ENCODE results near the gene MRTFA. TPM values are rescaled to one million over a fixed set of nuclear protein-coding genes. Genes with fewer than 3 reads are reported as not detected.

Gene MRTFA
- total RNA-seq, 4 donors from 2014 or later = 81.4 to 210 (median 122) TPM

DNA sequence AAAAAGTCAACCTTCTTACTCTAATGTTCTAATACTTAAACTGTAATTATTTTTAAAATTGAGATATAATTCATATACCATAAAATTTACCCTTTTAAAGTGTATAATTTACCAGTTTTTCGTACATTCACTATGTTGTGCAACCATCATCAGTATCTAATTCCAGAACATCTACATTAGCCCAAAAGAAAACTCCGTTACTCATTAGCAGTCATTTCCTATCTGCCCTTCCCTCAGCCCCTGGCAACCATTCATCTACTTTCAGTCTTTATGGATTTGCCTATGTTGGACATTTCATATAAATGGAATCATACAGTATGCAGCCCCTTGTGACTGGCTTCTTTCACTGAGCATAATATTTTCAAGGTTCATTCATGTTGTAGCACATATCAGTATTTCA is 243.9 kb downstream of the MRTFA start:
- H3K4me1 ChIP-seq = peaks cover 53 to 60% of the 10 kb centered on the region in 2 donors
- no peaks in the 10 kb centered on the region for H3K27me3 ChIP-seq
- peak overlapping the region in 1 of 3 donors; percentile 81 for H3K27ac ChIP-seq
- no peaks in the 10 kb centered on the region for H3K9me3 ChIP-seq
- no peaks in the 10 kb centered on the region for H3K36me3 ChIP-seq
- 87 to 91% methylated on average over 2 of the region's 2 CpGs for WGBS, 2 donors
- no peak overlapping the region for H3K4me3 ChIP-seq (replicated peaks in 1 of 3)
- intact Hi-C loops (cut with DNase I) = no loop called here
- no peak for TF ChIP-seq POLR2A (IDR thresholded peaks at IDR 0.05)
- TF ChIP-seq, protein P1, sequence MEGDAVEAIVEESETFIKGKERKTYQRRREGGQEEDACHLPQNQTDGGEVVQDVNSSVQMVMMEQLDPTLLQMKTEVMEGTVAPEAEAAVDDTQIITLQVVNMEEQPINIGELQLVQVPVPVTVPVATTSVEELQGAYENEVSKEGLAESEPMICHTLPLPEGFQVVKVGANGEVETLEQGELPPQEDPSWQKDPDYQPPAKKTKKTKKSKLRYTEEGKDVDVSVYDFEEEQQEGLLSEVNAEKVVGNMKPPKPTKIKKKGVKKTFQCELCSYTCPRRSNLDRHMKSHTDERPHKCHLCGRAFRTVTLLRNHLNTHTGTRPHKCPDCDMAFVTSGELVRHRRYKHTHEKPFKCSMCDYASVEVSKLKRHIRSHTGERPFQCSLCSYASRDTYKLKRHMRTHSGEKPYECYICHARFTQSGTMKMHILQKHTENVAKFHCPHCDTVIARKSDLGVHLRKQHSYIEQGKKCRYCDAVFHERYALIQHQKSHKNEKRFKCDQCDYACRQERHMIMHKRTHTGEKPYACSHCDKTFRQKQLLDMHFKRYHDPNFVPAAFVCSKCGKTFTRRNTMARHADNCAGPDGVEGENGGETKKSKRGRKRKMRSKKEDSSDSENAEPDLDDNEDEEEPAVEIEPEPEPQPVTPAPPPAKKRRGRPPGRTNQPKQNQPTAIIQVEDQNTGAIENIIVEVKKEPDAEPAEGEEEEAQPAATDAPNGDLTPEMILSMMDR (IDR thresholded peaks at IDR 0.05) = no peak
- DNase-seq = no peak

DNA sequence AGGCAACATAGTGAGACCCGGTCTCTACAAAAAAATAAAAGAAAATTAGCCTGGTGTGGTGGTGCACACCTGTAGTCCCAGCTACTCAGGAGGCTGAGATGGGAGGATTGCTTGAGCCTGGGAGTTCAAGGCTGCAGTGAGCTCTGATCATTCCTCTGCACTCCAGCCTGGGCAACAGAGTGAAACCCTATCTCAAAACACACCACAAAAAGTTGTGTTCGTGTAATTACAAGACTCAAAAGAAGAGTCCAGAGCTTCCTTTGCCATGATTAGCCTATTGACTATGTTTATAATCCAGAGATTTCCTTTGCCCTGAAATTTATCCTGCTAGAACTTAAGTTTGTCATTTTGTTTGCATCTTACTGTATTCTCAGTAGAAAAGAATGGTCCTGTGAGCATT is 245.1 kb downstream of the MRTFA start:
- Histone ChIP-seq H3K9me3 (no peaks in the 10 kb centered on the region), H3K27me3 (no peaks in the 10 kb centered on the region), H3K27ac (peak overlapping the region in 1 of 3 donors; percentile 8), H3K36me3 (no peaks in the 10 kb centered on the region), H3K4me3 (replicated peaks in 1 of 3) (no peak overlapping the region), H3K4me1 (peaks cover 42 to 56% of the 10 kb centered on the region in 2 donors)
- intact Hi-C loops (cut with DNase I) = no loop called here
- 67 to 79% methylated on average over 2 of the region's 2 CpGs for WGBS, 2 donors
- TF ChIP-seq, protein P1 (IDR thresholded peaks at IDR 0.05) = no peak
- TF ChIP-seq POLR2A (IDR thresholded peaks at IDR 0.05) = no peak
- no peak for DNase-seq

DNA sequence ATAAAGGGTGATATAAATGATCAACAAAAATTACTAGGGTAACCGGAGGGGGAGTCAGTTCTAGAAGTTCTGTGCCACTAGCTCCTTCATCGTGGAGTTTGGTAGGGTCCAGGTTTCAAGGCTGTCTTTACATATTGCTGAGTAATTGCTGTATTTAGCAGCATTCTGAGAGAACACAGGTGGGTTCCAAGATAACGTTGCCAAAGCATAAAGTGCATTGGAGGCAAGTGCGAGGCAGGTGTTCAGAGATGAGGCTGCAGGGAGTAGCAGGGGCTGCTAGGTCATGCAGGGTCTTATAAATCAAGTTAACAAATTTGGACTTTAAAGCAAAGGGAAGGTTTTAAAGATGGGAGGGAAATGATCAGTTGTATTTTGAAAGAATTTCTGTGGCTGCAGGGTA is 248.3 kb downstream of the MRTFA start:
- H3K4me1 ChIP-seq = peaks cover 32% of the 10 kb centered on the region in 2 donors
- H3K4me3 ChIP-seq (replicated peaks in 1 of 3) = no peak overlapping the region
- peak overlapping the region in 2 of 3 donors; percentile 3 to 64 for H3K27ac ChIP-seq
- H3K27me3 ChIP-seq = no peaks in the 10 kb centered on the region
- intact Hi-C loops (cut with DNase I) = no loop called here
- DNase-seq = no peak
- 83% methylated on average over 4 of the region's 4 CpGs for WGBS, 2 donors
- H3K9me3 ChIP-seq = no peaks in the 10 kb centered on the region
- no peaks in the 10 kb centered on the region for H3K36me3 ChIP-seq
- TF ChIP-seq, protein P1 (IDR thresholded peaks at IDR 0.05) = no peak
- TF ChIP-seq POLR2A (IDR thresholded peaks at IDR 0.05) = no peak

DNA sequence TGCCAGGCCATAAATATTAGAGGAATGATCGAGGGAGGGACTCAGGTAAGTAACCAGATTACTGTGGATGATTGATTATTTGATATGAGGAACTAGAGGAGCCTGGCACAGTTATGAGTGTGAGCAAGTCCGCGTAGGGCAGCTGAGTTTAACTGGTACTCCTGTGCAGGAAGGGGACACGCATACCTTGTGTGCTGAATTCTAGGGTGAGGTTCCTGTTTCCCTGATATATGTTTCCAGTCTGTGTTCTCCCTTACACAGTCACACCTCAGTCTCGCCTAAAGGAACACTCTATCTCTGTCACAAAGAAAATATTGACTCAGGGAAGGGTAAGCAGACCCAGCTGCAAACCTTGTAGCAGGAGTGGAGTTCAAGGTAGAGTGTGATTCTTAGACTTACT is 248.8 kb downstream of the MRTFA start:
- H3K27ac ChIP-seq = peak overlapping the region; percentile 49 to 64 (median 60)
- peaks cover 28 to 29% of the 10 kb centered on the region in 2 donors for H3K4me1 ChIP-seq
- DNase-seq = peak in 1 of 2 donors; percentile 35
- 42 to 45% methylated on average over 5 of the region's 5 CpGs for WGBS, 2 donors
- intact Hi-C loops (cut with DNase I) = no loop called here
- no peaks in the 10 kb centered on the region for H3K27me3 ChIP-seq
- no peaks in the 10 kb centered on the region for H3K36me3 ChIP-seq
- no peak overlapping the region for H3K4me3 ChIP-seq (replicated peaks in 1 of 3)
- H3K9me3 ChIP-seq = no peaks in the 10 kb centered on the region
- TF ChIP-seq, protein P1 (IDR thresholded peaks at IDR 0.05) = no peak

DNA sequence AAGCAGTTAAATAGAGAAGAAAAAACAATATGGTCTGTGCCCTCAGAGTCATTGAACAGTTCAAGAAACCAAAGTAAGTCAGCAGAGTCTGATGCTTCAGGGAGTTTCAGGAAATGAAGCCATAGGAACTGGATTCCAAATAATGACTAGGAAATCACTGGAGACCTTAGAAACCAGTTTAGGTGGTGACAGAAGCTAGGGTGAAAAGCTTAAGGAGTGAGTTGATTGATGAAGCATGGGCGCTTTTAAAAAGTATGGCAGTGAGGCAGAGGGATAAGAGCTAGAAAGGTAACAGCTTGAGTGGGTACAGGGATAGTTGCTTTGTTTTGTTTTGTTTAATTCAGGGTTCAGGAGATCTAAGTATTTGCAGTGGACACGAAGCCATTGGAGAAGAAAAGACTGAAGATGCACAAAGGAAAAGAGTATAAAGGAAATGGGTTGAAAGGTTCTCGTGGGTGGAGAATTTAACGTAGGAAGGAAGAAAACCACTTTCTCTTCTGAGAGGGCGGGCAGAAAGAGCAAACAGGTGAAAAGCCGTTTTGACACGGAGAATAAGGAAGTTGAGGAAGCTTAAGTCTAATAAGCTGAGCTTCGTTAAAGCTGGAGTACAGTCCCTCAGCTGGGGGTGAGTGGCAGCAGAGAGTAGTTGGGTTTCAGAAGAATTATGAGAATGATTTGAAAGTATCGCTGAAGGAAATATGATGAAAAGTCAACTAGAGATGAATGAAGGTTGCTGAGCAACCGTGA is 251.3 kb downstream of the MRTFA start:
- H3K27me3 ChIP-seq = no peaks in the 10 kb centered on the region
- TF ChIP-seq POLR2A (IDR thresholded peaks at IDR 0.05) = no peak
- TF ChIP-seq, protein P1 (IDR thresholded peaks at IDR 0.05) = no peak
- intact Hi-C loops (cut with DNase I) = no loop called here
- no peaks in the 10 kb centered on the region for H3K9me3 ChIP-seq
- no peak overlapping the region for H3K4me3 ChIP-seq (replicated peaks in 1 of 3)
- no peaks in the 10 kb centered on the region for H3K36me3 ChIP-seq
- H3K27ac ChIP-seq = peak overlapping the region in 2 of 3 donors; percentile 10 to 21
- 66% methylated on average over 10 of the region's 10 CpGs for WGBS, 2 donors
- H3K4me1 ChIP-seq = peaks cover 14 to 17% of the 10 kb centered on the region in 2 donors
- no peak for DNase-seq

All from thyroid gland (tissue), 4 donors.